ENCODE results near the gene SGCD.

The SGCD gene

GRCh38 chr5:156680831-156681230 lies 353.9 kb downstream of the SGCD start:
- H3K4me1 Mint-ChIP-seq: no peaks in the 10 kb centered on the region
- ATAC-seq (replicated peaks): no peak
- no peaks in the 10 kb centered on the region for H3K36me3 Mint-ChIP-seq
- H3K9me3 Mint-ChIP-seq: no peaks in the 10 kb centered on the region
- no peak overlapping the region for H3K27ac Mint-ChIP-seq
- H3K4me3 Mint-ChIP-seq: no peak overlapping the region
- no peaks in the 10 kb centered on the region for H3K27me3 Mint-ChIP-seq
- DNase-seq: no peak

DNA sequence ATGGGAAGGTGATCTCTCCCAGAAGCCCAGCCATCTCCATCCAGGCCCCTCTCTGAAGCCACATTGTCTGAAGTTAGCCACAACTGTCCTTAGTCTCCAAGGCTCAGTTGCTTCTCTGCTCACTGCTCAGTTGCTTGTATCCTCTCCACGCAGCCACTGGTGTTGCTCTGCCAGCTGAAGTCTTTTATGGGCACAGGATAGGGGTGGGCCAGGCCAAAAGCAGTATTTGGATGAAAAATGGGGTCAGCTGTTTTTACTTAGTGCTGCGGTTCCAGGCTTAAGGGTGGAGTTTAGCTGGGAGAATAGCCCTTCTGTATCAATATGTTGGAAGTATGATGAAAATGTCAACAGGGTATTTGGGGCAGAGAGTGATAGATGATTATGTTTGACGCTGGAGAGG lies 354.3 kb downstream of the SGCD start:
- ATAC-seq (replicated peaks) (no peak), DNase-seq (no peak)
- no peaks in the 10 kb centered on the region for H3K4me1 Mint-ChIP-seq
- no peaks in the 10 kb centered on the region for H3K36me3 Mint-ChIP-seq
- no peak overlapping the region for H3K4me3 Mint-ChIP-seq
- H3K27me3 Mint-ChIP-seq: no peaks in the 10 kb centered on the region
- no peak overlapping the region for H3K27ac Mint-ChIP-seq
- H3K9me3 Mint-ChIP-seq: no peaks in the 10 kb centered on the region

GRCh38 chr5:156682971-156683370 lies 356.0 kb downstream of the SGCD start:
- Mint-ChIP-seq H3K27ac (no peak overlapping the region), H3K9me3 (no peaks in the 10 kb centered on the region), H3K27me3 (peaks cover 0 to 4% of the 10 kb centered on the region in 2 donors), H3K36me3 (no peaks in the 10 kb centered on the region), H3K4me3 (no peak overlapping the region), H3K4me1 (no peaks in the 10 kb centered on the region)
- no peak for ATAC-seq (replicated peaks)
- no peak for DNase-seq

- Mint-ChIP-seq H3K36me3 (no peaks in the 10 kb centered on the region), H3K4me3 (no peak overlapping the region), H3K9me3 (no peaks in the 10 kb centered on the region), H3K27me3 (peaks cover 0 to 4% of the 10 kb centered on the region in 2 donors), H3K4me1 (no peaks in the 10 kb centered on the region), H3K27ac (no peak overlapping the region)
- ATAC-seq (replicated peaks): no peak
- DNase-seq: no peak
Observed at GRCh38 chr5:156683509-156683908, 356.5 kb downstream of the SGCD start.

- Mint-ChIP-seq H3K27me3 (peaks cover 3 to 6% of the 10 kb centered on the region in 2 donors), H3K4me1 (no peaks in the 10 kb centered on the region), H3K9me3 (no peaks in the 10 kb centered on the region), H3K36me3 (no peaks in the 10 kb centered on the region), H3K27ac (no peak overlapping the region), H3K4me3 (no peak overlapping the region)
- DNase-seq (no peak), ATAC-seq (replicated peaks) (no peak)
Observed at GRCh38 chr5:156684216-156684615, 357.3 kb downstream of the SGCD start.

DNA sequence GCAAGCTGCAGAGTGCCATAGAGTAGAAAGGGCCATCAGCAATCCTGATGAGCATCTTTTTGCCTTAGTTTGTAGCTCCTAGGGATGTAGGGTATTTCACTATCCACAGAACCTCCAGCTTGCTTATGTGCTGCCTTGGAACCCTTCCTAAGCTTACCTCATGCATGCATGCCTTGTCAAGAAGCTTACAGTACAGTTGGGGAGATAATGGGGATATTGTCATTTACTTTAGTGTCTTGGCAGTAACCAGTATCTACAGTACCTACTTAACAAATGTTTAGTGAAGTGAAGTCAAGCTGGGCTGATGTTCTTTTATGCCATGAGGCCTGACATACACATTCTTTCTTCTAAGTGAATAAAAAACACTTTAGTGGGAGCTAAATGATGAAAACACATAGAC lies 358.5 kb downstream of the SGCD start:
- Mint-ChIP-seq H3K4me3 (no peak overlapping the region), H3K4me1 (no peaks in the 10 kb centered on the region), H3K27me3 (peaks cover 8 to 10% of the 10 kb centered on the region in 2 donors), H3K36me3 (no peaks in the 10 kb centered on the region), H3K9me3 (no peaks in the 10 kb centered on the region), H3K27ac (no peak overlapping the region)
- ATAC-seq (replicated peaks) (no peak), DNase-seq (no peak)

- no peaks in the 10 kb centered on the region for H3K9me3 Mint-ChIP-seq
- H3K4me1 Mint-ChIP-seq: no peaks in the 10 kb centered on the region
- no peak overlapping the region for H3K4me3 Mint-ChIP-seq
- DNase-seq (no peak), ATAC-seq (replicated peaks) (no peak)
- peaks cover 8 to 10% of the 10 kb centered on the region in 2 donors for H3K27me3 Mint-ChIP-seq
- H3K36me3 Mint-ChIP-seq: no peaks in the 10 kb centered on the region
- no peak overlapping the region for H3K27ac Mint-ChIP-seq
Observed at GRCh38 chr5:156686380-156686779, 359.4 kb downstream of the SGCD start.

GRCh38 chr5:156686796-156687195 lies 359.8 kb downstream of the SGCD start:
- H3K9me3 Mint-ChIP-seq: no peaks in the 10 kb centered on the region
- ATAC-seq (replicated peaks) (no peak), DNase-seq (no peak)
- H3K36me3 Mint-ChIP-seq: no peaks in the 10 kb centered on the region
- H3K27ac Mint-ChIP-seq: no peak overlapping the region
- H3K27me3 Mint-ChIP-seq: peaks cover 8 to 10% of the 10 kb centered on the region in 2 donors
- no peak overlapping the region for H3K4me3 Mint-ChIP-seq
- no peaks in the 10 kb centered on the region for H3K4me1 Mint-ChIP-seq

GRCh38 chr5:156687514-156687913 lies 360.6 kb downstream of the SGCD start:
- H3K4me1 Mint-ChIP-seq: no peaks in the 10 kb centered on the region
- no peak for DNase-seq
- no peak overlapping the region for H3K4me3 Mint-ChIP-seq
- H3K36me3 Mint-ChIP-seq: no peaks in the 10 kb centered on the region
- ATAC-seq (replicated peaks): no peak
- no peak overlapping the region for H3K27ac Mint-ChIP-seq
- no peaks in the 10 kb centered on the region for H3K9me3 Mint-ChIP-seq
- peaks cover 8 to 10% of the 10 kb centered on the region in 2 donors for H3K27me3 Mint-ChIP-seq

DNA sequence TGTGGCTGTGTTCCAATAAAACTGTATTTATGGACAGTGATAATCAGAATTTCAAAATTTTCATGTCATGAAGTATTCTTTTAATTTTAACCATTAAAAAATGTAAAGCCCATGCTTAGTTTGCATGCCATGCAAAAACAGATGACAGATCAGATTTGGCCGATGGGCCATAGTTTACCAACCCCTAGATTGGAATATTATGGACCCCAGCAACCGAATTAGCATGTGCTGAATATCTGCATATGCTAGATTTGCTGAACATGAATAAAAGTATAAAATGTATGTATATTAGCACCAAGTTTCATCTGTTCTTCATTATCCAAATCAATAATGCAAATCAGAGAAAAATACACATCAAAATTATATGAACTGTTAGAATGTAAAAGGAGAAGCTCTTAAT lies 364.6 kb downstream of the SGCD start:
- Mint-ChIP-seq H3K9me3 (no peaks in the 10 kb centered on the region), H3K36me3 (no peaks in the 10 kb centered on the region), H3K4me1 (no peaks in the 10 kb centered on the region), H3K4me3 (no peak overlapping the region), H3K27me3 (peaks cover 8 to 10% of the 10 kb centered on the region in 2 donors), H3K27ac (no peak overlapping the region)
- no peak for ATAC-seq (replicated peaks)
- DNase-seq: no peak

DNA sequence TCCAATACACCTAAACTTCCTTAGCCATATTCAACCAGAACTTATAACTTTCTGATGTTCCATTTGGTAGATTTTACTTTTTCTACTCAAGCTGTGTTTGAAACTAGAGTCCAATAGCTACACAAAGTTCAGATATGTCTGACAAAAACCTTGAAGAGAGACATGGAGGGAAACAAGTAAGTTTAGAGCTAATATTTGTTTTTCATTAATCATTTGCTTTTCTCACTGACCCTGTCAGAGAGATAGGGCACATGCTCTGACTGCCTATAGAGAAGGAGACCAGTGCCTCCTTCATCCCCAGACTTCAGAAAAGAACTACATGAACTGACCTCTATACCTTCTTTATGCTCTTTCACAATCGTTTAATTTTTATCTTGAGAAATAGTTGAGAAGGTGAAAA lies 366.1 kb downstream of the SGCD start:
- ATAC-seq (replicated peaks) (no peak), DNase-seq (no peak)
- Mint-ChIP-seq H3K4me1 (no peaks in the 10 kb centered on the region), H3K27me3 (peaks cover 8 to 10% of the 10 kb centered on the region in 2 donors), H3K9me3 (no peaks in the 10 kb centered on the region), H3K36me3 (no peaks in the 10 kb centered on the region), H3K27ac (no peak overlapping the region), H3K4me3 (no peak overlapping the region)

GRCh38 chr5:156694598-156694997 lies 367.6 kb downstream of the SGCD start:
- ATAC-seq (replicated peaks) (no peak), DNase-seq (no peak)
- Mint-ChIP-seq H3K4me1 (no peaks in the 10 kb centered on the region), H3K27me3 (peaks cover under 1 to 4% of the 10 kb centered on the region in 2 donors), H3K4me3 (no peak overlapping the region), H3K9me3 (no peaks in the 10 kb centered on the region), H3K27ac (no peak overlapping the region), H3K36me3 (no peaks in the 10 kb centered on the region)

GRCh38 chr5:156695774-156696173 lies 368.8 kb downstream of the SGCD start:
- H3K9me3 Mint-ChIP-seq: no peaks in the 10 kb centered on the region
- no peak overlapping the region for H3K27ac Mint-ChIP-seq
- no peak overlapping the region for H3K4me3 Mint-ChIP-seq
- ATAC-seq (replicated peaks): no peak
- DNase-seq: no peak
- no peaks in the 10 kb centered on the region for H3K36me3 Mint-ChIP-seq
- no peaks in the 10 kb centered on the region for H3K4me1 Mint-ChIP-seq
- peaks cover 0 to 4% of the 10 kb centered on the region in 2 donors for H3K27me3 Mint-ChIP-seq

DNA sequence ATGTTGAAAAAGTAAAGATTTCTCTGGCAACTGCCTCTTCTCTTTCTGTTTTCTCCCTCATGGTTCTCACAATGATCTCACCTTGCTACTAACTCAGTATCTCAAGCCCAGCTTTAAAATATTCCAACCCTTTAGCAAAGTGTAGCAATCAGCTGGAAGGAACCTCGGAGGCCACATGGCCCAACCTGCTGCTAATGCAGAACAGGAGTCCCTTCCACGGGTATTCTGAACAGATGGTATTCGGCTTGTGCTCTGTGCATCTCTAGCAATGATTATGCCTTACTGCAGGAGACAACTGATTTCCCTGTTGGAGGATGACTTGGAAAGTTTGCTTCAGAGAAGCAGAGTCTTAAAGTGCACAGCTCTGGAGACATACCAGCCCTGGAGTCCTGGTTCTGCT lies 371.4 kb downstream of the SGCD start:
- Mint-ChIP-seq H3K4me1 (no peaks in the 10 kb centered on the region), H3K4me3 (no peak overlapping the region), H3K27ac (no peak overlapping the region), H3K36me3 (no peaks in the 10 kb centered on the region), H3K27me3 (peaks cover 0 to 4% of the 10 kb centered on the region in 2 donors), H3K9me3 (no peaks in the 10 kb centered on the region)
- ATAC-seq (replicated peaks) (no peak), DNase-seq (no peak)

DNA sequence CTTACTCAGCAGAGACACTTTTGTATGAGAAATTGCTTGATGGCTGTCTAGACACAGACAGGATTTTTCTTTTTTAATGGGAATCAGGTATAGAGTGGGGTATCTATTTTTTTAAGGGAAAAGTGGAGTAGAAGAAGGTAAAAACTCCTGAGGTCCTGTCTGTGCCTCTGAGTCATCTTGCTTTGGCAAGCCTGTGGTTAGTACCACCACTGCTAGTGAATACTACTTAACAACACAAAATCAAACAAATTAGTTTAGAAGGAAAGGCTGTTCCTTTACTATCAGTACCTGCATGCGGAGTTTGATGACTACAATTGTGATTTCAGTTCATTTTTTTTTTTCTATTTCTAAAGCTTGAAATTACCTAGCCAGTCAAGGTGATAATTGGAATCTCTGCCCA lies 372.2 kb downstream of the SGCD start:
- H3K36me3 Mint-ChIP-seq: no peaks in the 10 kb centered on the region
- no peak overlapping the region for H3K27ac Mint-ChIP-seq
- no peak overlapping the region for H3K4me3 Mint-ChIP-seq
- DNase-seq (no peak), ATAC-seq (replicated peaks) (no peak)
- no peaks in the 10 kb centered on the region for H3K9me3 Mint-ChIP-seq
- H3K27me3 Mint-ChIP-seq: peaks cover 0 to 7% of the 10 kb centered on the region in 2 donors
- no peaks in the 10 kb centered on the region for H3K4me1 Mint-ChIP-seq

DNA sequence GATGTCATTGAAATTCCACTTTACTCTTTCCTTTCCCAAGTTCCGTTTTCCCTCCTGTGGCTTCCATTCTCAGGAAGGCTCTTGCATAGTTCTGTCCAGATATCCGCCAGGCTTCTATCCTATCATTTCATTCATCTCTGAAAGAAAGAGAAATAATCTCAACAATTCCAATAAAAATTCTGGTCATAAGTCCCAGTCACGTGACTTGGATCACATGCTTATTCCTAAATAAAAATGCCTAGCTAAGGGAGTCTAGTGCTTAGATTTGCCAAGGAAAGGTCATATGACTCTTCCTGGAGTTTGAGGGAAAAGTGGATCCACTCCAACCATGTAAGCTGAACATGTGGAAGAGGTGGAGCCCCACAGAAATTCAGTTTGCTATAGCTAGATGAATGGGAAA lies 377.2 kb downstream of the SGCD start:
- H3K9me3 Mint-ChIP-seq: no peaks in the 10 kb centered on the region
- ATAC-seq (replicated peaks) (no peak), DNase-seq (no peak)
- H3K4me1 Mint-ChIP-seq: no peaks in the 10 kb centered on the region
- H3K27ac Mint-ChIP-seq: no peak overlapping the region
- no peaks in the 10 kb centered on the region for H3K36me3 Mint-ChIP-seq
- H3K27me3 Mint-ChIP-seq: peaks cover 2 to 3% of the 10 kb centered on the region in 2 donors
- no peak overlapping the region for H3K4me3 Mint-ChIP-seq
